Measurements from ENCODE around the gene OR4F15.
"Not testable (repeated sequence)": the region's sequence is repeated elsewhere in the genome, so short reads cannot be mapped to it uniquely, and the experiment has no call there.

Gene OR4F15

DNA sequence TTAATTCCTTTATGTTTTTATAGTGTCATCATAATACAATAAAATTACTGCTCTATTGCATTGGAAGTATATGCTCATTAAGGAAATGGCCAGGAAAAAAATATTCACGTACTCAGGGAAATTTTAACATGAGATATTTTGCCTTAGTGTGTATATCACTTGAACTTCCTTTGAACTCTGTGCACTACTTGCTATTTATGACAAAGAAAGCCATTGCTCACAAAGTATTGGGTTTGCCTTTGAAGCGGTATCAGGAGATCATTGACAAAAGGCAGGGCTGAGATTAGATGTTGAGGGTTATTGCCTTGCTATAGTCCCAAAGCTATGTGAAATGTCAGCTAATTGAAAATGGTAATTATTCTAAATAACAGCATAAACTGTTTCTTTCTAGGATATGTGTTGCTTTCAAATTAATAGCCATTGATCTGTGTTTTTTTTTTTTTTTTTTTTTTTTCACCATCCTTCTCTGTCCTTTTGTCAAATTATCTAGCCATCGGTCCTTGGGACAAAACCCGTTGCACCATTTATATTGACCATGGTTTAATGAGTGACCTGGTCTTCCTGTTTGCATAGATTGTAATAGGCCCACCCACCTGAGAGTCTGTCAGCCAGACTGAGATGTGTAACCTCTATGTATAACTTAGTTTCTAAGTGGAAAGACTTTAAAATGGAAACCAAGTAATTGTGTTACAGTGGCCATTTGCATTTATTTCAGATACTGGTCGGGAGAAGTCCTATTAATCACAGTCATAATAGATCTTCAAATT lies 23.3 kb upstream of the OR4F15 start:
- H3K27ac ChIP-seq; H2AFZ ChIP-seq; H3K9ac ChIP-seq; H3K27me3 ChIP-seq (ENCODE audit: control insufficient read depth, insufficient read depth, low read length); H3K79me2 ChIP-seq; H3K4me3 ChIP-seq (ENCODE audit: low read depth, low read length); H3K36me3 ChIP-seq (ENCODE audit: control insufficient read depth, insufficient read depth, low read length); H3K4me1 ChIP-seq; H3K9me3 ChIP-seq (ENCODE audit: control insufficient read depth, low read length); H3K4me2 ChIP-seq (ENCODE audit: low read length): not testable (repeated sequence)

DNA sequence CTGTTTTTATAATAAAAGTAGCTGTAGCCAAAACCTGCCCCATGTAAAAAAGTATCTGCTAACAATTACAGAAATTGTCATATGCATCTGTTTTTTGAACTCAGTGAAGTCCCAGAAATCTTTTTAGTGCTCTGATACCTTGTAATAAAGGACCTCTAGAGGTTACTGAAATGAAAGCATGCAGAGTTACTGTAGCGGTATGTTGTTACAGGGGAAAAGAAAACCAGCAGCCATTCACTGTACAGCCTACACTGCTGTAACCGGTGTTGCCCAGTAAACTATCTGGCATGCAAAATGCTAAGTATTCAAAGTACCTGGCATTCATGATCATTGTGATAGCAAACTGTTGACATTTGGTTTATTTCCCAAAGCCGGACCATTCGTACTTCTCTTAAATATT lies 21.3 kb upstream of the OR4F15 start:
- not testable (repeated sequence) for H3K4me3 ChIP-seq (ENCODE audit: low read depth, low read length); H3K4me1 ChIP-seq; H3K36me3 ChIP-seq (ENCODE audit: control insufficient read depth, insufficient read depth, low read length); H3K27me3 ChIP-seq (ENCODE audit: control insufficient read depth, insufficient read depth, low read length); H3K79me2 ChIP-seq; H3K9ac ChIP-seq; H3K9me3 ChIP-seq (ENCODE audit: control insufficient read depth, low read length); H3K4me2 ChIP-seq (ENCODE audit: low read length); H2AFZ ChIP-seq; H3K27ac ChIP-seq

DNA sequence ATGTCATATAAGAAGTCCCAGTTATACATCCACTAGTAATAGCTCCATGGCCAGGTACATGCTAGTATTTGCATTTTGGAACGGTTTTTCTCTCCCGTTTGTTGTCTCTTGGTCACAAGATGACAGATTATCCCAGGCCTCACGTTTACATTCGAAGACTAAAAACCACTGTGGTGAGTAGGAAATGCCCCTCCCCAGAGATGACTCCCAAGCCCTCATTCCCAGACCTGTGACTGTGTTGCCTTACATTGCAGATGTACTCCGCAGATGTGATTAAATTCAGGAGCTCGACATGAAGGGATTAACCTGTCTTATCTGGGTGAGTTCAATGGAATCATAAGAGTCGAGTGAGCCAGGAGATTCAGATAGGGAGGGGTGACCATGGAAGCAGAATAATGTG lies 18.0 kb upstream of the OR4F15 start:
- H3K79me2 ChIP-seq; H3K27me3 ChIP-seq (ENCODE audit: control insufficient read depth, insufficient read depth, low read length); H3K27ac ChIP-seq; H3K9me3 ChIP-seq (ENCODE audit: control insufficient read depth, low read length); H3K9ac ChIP-seq; H3K4me3 ChIP-seq (ENCODE audit: low read depth, low read length); H2AFZ ChIP-seq; H3K4me2 ChIP-seq (ENCODE audit: low read length); H3K4me1 ChIP-seq; H3K36me3 ChIP-seq (ENCODE audit: control insufficient read depth, insufficient read depth, low read length): not testable (repeated sequence)

DNA sequence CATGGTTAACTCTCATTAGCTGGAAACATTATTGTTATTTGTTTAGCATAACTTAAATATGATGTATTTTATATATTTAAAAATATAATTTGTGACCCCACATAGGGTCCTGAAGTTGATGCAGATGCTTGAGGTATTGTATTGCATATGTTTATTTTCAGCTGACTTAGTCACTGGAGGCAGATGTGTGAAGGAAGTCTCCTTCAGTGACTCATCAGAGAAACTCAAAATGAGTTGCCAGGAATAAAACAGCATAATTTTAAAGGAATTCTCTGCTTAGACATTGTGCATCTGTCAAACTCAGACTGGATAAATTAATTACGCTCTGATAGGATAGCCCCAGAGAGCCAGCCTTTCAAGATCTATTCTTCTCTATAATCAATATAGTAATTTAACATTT lies 16.5 kb upstream of the OR4F15 start:
- H3K79me2 ChIP-seq = no peaks in the 10 kb centered on the region
- TF ChIP-seq, protein P1, sequence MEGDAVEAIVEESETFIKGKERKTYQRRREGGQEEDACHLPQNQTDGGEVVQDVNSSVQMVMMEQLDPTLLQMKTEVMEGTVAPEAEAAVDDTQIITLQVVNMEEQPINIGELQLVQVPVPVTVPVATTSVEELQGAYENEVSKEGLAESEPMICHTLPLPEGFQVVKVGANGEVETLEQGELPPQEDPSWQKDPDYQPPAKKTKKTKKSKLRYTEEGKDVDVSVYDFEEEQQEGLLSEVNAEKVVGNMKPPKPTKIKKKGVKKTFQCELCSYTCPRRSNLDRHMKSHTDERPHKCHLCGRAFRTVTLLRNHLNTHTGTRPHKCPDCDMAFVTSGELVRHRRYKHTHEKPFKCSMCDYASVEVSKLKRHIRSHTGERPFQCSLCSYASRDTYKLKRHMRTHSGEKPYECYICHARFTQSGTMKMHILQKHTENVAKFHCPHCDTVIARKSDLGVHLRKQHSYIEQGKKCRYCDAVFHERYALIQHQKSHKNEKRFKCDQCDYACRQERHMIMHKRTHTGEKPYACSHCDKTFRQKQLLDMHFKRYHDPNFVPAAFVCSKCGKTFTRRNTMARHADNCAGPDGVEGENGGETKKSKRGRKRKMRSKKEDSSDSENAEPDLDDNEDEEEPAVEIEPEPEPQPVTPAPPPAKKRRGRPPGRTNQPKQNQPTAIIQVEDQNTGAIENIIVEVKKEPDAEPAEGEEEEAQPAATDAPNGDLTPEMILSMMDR (IDR thresholded peaks at IDR 0.05) = no peak
- no peak overlapping the region for H3K27ac ChIP-seq
- no peak overlapping the region for H2AFZ ChIP-seq
- no peaks in the 10 kb centered on the region for H3K36me3 ChIP-seq (ENCODE audit: control insufficient read depth, insufficient read depth, low read length)
- H3K27me3 ChIP-seq (ENCODE audit: control insufficient read depth, insufficient read depth, low read length) = no peaks in the 10 kb centered on the region
- H3K9ac ChIP-seq = no peak overlapping the region
- H3K4me2 ChIP-seq (ENCODE audit: low read length) = no peak overlapping the region
- no peaks in the 10 kb centered on the region for H3K4me1 ChIP-seq
- no peak overlapping the region for H3K4me3 ChIP-seq (ENCODE audit: low read depth, low read length)
- no peaks in the 10 kb centered on the region for H3K9me3 ChIP-seq (ENCODE audit: control insufficient read depth, low read length)

DNA sequence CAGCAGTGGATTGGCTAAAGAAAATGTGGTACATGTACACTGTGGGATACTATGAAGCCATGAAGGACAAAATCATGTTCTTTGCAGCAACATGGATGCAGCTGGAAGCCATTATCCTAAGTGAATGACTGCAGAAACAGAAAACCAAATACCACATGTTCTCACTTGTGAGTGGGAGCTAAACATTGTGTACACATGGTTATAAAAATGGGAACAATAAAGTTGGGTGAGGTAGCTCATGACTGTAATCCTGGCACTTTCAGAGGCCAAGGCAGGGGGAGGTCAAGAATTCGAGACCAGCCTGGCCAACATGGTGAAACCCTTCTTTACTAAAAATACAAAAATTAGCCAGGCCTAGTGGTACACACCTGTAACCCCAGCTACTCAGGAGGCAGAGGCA lies 12.3 kb upstream of the OR4F15 start:
- Histone ChIP-seq H2AFZ (no peak overlapping the region), H3K36me3 (ENCODE audit: control insufficient read depth, insufficient read depth, low read length) (no peaks in the 10 kb centered on the region), H3K4me1 (no peaks in the 10 kb centered on the region), H3K9ac (no peak overlapping the region), H3K4me2 (ENCODE audit: low read length) (no peak overlapping the region), H3K4me3 (ENCODE audit: low read depth, low read length) (no peak overlapping the region), H3K27ac (no peak overlapping the region), H3K27me3 (ENCODE audit: control insufficient read depth, insufficient read depth, low read length) (no peaks in the 10 kb centered on the region), H3K9me3 (ENCODE audit: control insufficient read depth, low read length) (no peaks in the 10 kb centered on the region), H3K79me2 (no peaks in the 10 kb centered on the region)
- TF ChIP-seq, protein P1 (IDR thresholded peaks at IDR 0.05) = no peak

DNA sequence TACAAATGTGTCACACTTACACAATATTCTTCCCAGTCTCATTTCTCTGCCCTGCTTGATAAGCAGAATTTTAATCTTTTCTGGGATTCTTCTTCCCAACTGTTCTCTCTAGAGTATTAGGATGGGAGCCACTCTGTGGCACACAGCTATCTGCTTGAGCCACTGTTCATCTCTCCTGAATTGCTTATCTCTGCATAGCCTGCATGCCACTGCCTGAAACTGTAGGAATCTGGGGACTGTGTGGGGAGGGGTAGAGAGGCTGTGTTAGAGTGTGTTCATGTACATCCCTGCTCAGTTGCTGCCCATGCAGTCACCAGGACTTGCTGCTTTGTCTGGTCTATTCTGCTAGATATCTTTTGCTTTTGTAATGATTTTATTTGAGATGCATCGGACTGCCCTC lies 11.0 kb upstream of the OR4F15 start:
- H3K79me2 ChIP-seq = no peaks in the 10 kb centered on the region
- TF ChIP-seq, protein P1 (IDR thresholded peaks at IDR 0.05) = no peak
- no peak overlapping the region for H3K4me2 ChIP-seq (ENCODE audit: low read length)
- H2AFZ ChIP-seq = no peak overlapping the region
- H3K4me1 ChIP-seq = no peaks in the 10 kb centered on the region
- H3K36me3 ChIP-seq (ENCODE audit: control insufficient read depth, insufficient read depth, low read length) = no peaks in the 10 kb centered on the region
- H3K9me3 ChIP-seq (ENCODE audit: control insufficient read depth, low read length) = no peaks in the 10 kb centered on the region
- no peak overlapping the region for H3K4me3 ChIP-seq (ENCODE audit: low read depth, low read length)
- H3K27ac ChIP-seq = no peak overlapping the region
- H3K27me3 ChIP-seq (ENCODE audit: control insufficient read depth, insufficient read depth, low read length) = no peaks in the 10 kb centered on the region
- H3K9ac ChIP-seq = no peak overlapping the region
